PFSK-1 (cell line): ENCODE results near the gene ZNF385C.

ENCODE experiments used
- POLR2AphosphoS5 ChIP-seq: IDR thresholded peaks from 2 replicates; pipeline ENCODE4 v1.6.1; 2012; ENCODE audit warnings: low read depth, mild to moderate bottlenecking, control low read depth, low read length, moderate library complexity
- TAF1 ChIP-seq: IDR thresholded peaks from 2 replicates; pipeline ENCODE4 v1.6.1; 2012; ENCODE audit warnings: low read length, control low read depth, borderline replicate concordance; ENCODE audit not compliant: insufficient read depth

- TF ChIP-seq POLR2AphosphoS5 = no peak
- TF ChIP-seq TAF1 = no peak
Observed at GRCh38 chr17:42087042-42087701, 11.1 kb downstream of the ZNF385C start.
